HUES64 (cell line): ENCODE results near the gene GARRE1.
A peak's percentile ranks its signal among the peaks of the same experiment; 100 is the strongest.
"Not testable (repeated sequence)": the region's sequence is repeated elsewhere in the genome, so short reads cannot be mapped to it uniquely, and the experiment has no call there.

ENCODE experiments used
- H3K27ac ChIP-seq: 2 replicates; pipeline ENCODE4 v1.7.0; 2013; ENCODE audit warnings: low read depth, low read length, inconsistent platforms
- H3K27me3 ChIP-seq: 2 replicates; pipeline ENCODE4 v1.6.1; 2013; ENCODE audit warnings: mild to moderate bottlenecking, low read length; ENCODE audit not compliant: insufficient read depth
- H3K36me3 ChIP-seq: 2 replicates; pipeline ENCODE4 v1.6.1; 2013; ENCODE audit warnings: mild to moderate bottlenecking, low read length; ENCODE audit not compliant: insufficient read depth
- H3K4me1 ChIP-seq: 2 replicates; pipeline ENCODE4 v1.6.1; 2013; ENCODE audit warnings: mild to moderate bottlenecking, low read length, moderate library complexity; ENCODE audit not compliant: insufficient read depth
- H3K4me3 ChIP-seq: 2 replicates; pipeline ENCODE4 v1.5.1; 2013; ENCODE audit warnings: mild to moderate bottlenecking, low read length, moderate library complexity
- H3K9ac ChIP-seq: 2 replicates; pipeline ENCODE4 v1.6.1; 2013; ENCODE audit warnings: mild to moderate bottlenecking, low read depth, low read length
- H3K9me3 ChIP-seq: 2 replicates; pipeline ENCODE4 v1.6.1; 2013; ENCODE audit warnings: low read depth, low read length; ENCODE audit not compliant: insufficient read depth
- WGBS: fragments of 150-250, 120-280 bp; methylation state at CpG from one replicate; pipeline ENCODE4 v1.1.7; 2013; ENCODE audit warnings: missing lambda C conversion rate; 5-methylcytosine and 5-hydroxymethylcytosine counted together

GARRE1 gene

GRCh38 chr19:34231439-34231838, 22.9 kb upstream of the GARRE1 start:
- Histone ChIP-seq H3K27ac (peak overlapping the region; percentile 41), H3K9me3 (no peaks in the 10 kb centered on the region), H3K9ac (no peak overlapping the region), H3K27me3 (no peaks in the 10 kb centered on the region), H3K4me1 (peaks cover 20% of the 10 kb centered on the region), H3K36me3 (peaks cover 39% of the 10 kb centered on the region), H3K4me3 (no peak overlapping the region)
- 87% methylated on average over 4 of the region's 4 CpGs for WGBS

GRCh38 chr19:34232566-34233481, 21.5 kb upstream of the GARRE1 start:
- Histone ChIP-seq H3K36me3 (peaks cover 25% of the 10 kb centered on the region), H3K9ac (no peak overlapping the region), H3K9me3 (no peaks in the 10 kb centered on the region), H3K4me1 (peaks cover 27% of the 10 kb centered on the region), H3K27ac (peak overlapping the region; percentile 32; the same call in 1 of the 2 replicates), H3K4me3 (no peak overlapping the region), H3K27me3 (no peaks in the 10 kb centered on the region)
- WGBS, result 79% methylated on average over 11 of the region's 11 CpGs

- Histone ChIP-seq H3K27ac (no peak overlapping the region), H3K9me3 (no peaks in the 10 kb centered on the region), H3K4me3 (no peak overlapping the region), H3K4me1 (peaks cover 21% of the 10 kb centered on the region), H3K9ac (no peak overlapping the region), H3K36me3 (no peaks in the 10 kb centered on the region), H3K27me3 (no peaks in the 10 kb centered on the region)
- WGBS, result 91% methylated on average over 2 of the region's 2 CpGs
These were observed 18.9 kb upstream of the GARRE1 start for GRCh38 chr19:34235425-34235940.

GRCh38 chr19:34236035-34236987, 18.0 kb upstream of the GARRE1 start:
- H3K9ac ChIP-seq, result no peak overlapping the region
- peaks cover 16% of the 10 kb centered on the region for H3K4me1 ChIP-seq
- H3K9me3 ChIP-seq, result no peaks in the 10 kb centered on the region
- H3K4me3 ChIP-seq, result no peak overlapping the region
- H3K36me3 ChIP-seq, result no peaks in the 10 kb centered on the region
- no peaks in the 10 kb centered on the region for H3K27me3 ChIP-seq
- no peak overlapping the region; the same call in 1 of the 2 replicates for H3K27ac ChIP-seq
- WGBS, result 80% methylated on average over 18 of the region's 18 CpGs

GRCh38 chr19:34237283-34237682, 17.1 kb upstream of the GARRE1 start:
- no peaks in the 10 kb centered on the region for H3K36me3 ChIP-seq
- no peaks in the 10 kb centered on the region for H3K27me3 ChIP-seq
- peaks cover 16% of the 10 kb centered on the region; the same call in 1 of the 2 replicates for H3K4me1 ChIP-seq
- no peaks in the 10 kb centered on the region for H3K9me3 ChIP-seq
- H3K27ac ChIP-seq, result peak overlapping the region; percentile 80; the same call in 1 of the 2 replicates
- WGBS, result 33% methylated on average over 3 of the region's 3 CpGs
- no peak overlapping the region for H3K9ac ChIP-seq
- no peak overlapping the region for H3K4me3 ChIP-seq

GRCh38 chr19:34237939-34238338, 16.4 kb upstream of the GARRE1 start:
- WGBS, result 94% methylated on average over 4 of the region's 4 CpGs
- peak overlapping the region; percentile 80; the same call in 1 of the 2 replicates for H3K27ac ChIP-seq
- peaks cover 13% of the 10 kb centered on the region; the same call in 1 of the 2 replicates for H3K4me1 ChIP-seq
- H3K27me3 ChIP-seq, result no peaks in the 10 kb centered on the region
- H3K4me3 ChIP-seq, result no peak overlapping the region
- no peaks in the 10 kb centered on the region for H3K9me3 ChIP-seq
- H3K9ac ChIP-seq, result no peak overlapping the region
- H3K36me3 ChIP-seq, result no peaks in the 10 kb centered on the region

- H3K9ac ChIP-seq, result no peak overlapping the region
- no peaks in the 10 kb centered on the region for H3K36me3 ChIP-seq
- no peaks in the 10 kb centered on the region for H3K9me3 ChIP-seq
- H3K4me3 ChIP-seq, result no peak overlapping the region
- 64% methylated on average over 13 of the region's 13 CpGs for WGBS
- peaks cover 9% of the 10 kb centered on the region; the same call in 1 of the 2 replicates for H3K4me1 ChIP-seq
- no peak overlapping the region for H3K27ac ChIP-seq
- H3K27me3 ChIP-seq, result no peaks in the 10 kb centered on the region
These were observed 12.6 kb upstream of the GARRE1 start for GRCh38 chr19:34241513-34242337.

GRCh38 chr19:34243138-34243875, 11.0 kb upstream of the GARRE1 start:
- H3K9ac ChIP-seq, H3K36me3 ChIP-seq, H3K27ac ChIP-seq, H3K4me3 ChIP-seq, H3K27me3 ChIP-seq, H3K4me1 ChIP-seq, H3K9me3 ChIP-seq: not testable (repeated sequence)
- WGBS, result 95% methylated on average over 10 of the region's 10 CpGs

- Histone ChIP-seq H3K27ac (no peak overlapping the region), H3K9me3 (no peaks in the 10 kb centered on the region), H3K4me3 (no peak overlapping the region), H3K27me3 (no peaks in the 10 kb centered on the region), H3K4me1 (peaks cover 2% of the 10 kb centered on the region; the same call in 1 of the 2 replicates), H3K36me3 (no peaks in the 10 kb centered on the region), H3K9ac (no peak overlapping the region)
- 93% methylated on average over 17 of the region's 17 CpGs for WGBS
These were observed 10.3 kb upstream of the GARRE1 start for GRCh38 chr19:34243876-34244578.
